HG02610 (cell line): Measurements from ENCODE around the gene PKD1L1.
"Not testable (repeated sequence)": the region's sequence is repeated elsewhere in the genome, so short reads cannot be mapped to it uniquely, and the experiment has no call there.

Experiments
- ATAC-seq: cut with Tn5 transposase; IDR thresholded peaks from one replicate; pipeline ENCODE4 v1.9.1; 2021; ENCODE audit warnings: mild to moderate bottlenecking, moderate library complexity; ENCODE audit not compliant: unreplicated experiment

Gene PKD1L1

GRCh38 chr7:47948141-47948790 is at the start of gene PKD1L1:
Gene PKD1L1, minus strand, starts transcription at chr7:47948466. Its CDS starts 26 bp downstream, at chr7:47948440.
- ATAC-seq = no peak

- no peak for ATAC-seq
These were observed 44.2 kb upstream of the PKD1L1 start for GRCh38 chr7:47992446-47992845.

GRCh38 chr7:47991741-47992311 is 43.6 kb upstream of the PKD1L1 start:
- peak; percentile 100 for ATAC-seq

GRCh38 chr7:47991270-47991669 is 43.0 kb upstream of the PKD1L1 start:
- no peak for ATAC-seq

- no peak for ATAC-seq
These were observed 42.3 kb upstream of the PKD1L1 start for GRCh38 chr7:47990592-47990991.

- not testable (repeated sequence) for ATAC-seq
These were observed 41.5 kb upstream of the PKD1L1 start for GRCh38 chr7:47989607-47990400.

GRCh38 chr7:47988496-47989386 is 40.5 kb upstream of the PKD1L1 start:
- ATAC-seq = no peak

GRCh38 chr7:47982610-47983009 is 34.3 kb upstream of the PKD1L1 start:
- no peak for ATAC-seq

GRCh38 chr7:47980648-47981047 is 32.4 kb upstream of the PKD1L1 start:
- not testable (repeated sequence) for ATAC-seq

- ATAC-seq = no peak
These were observed 31.5 kb upstream of the PKD1L1 start for GRCh38 chr7:47979832-47980181.

GRCh38 chr7:47979145-47979831 is 31.0 kb upstream of the PKD1L1 start, which contains the start of gene HUS1:
Gene HUS1, minus strand, starts transcription at chr7:47979615. Its CDS starts 96 bp downstream, at chr7:47979519.
- ATAC-seq = peak; percentile 99

- no peak for ATAC-seq
These were observed 30.5 kb upstream of the PKD1L1 start for GRCh38 chr7:47978790-47979144.

GRCh38 chr7:47973739-47974138 is 25.5 kb upstream of the PKD1L1 start:
- ATAC-seq = peak; percentile 65

GRCh38 chr7:47970761-47971160 is 22.5 kb upstream of the PKD1L1 start:
- no peak for ATAC-seq

GRCh38 chr7:47968847-47969774 is 20.8 kb upstream of the PKD1L1 start:
- ATAC-seq = peak; percentile 68

- ATAC-seq = no peak
These were observed 19.4 kb upstream of the PKD1L1 start for GRCh38 chr7:47967708-47968107.

GRCh38 chr7:47967123-47967522 is 18.9 kb upstream of the PKD1L1 start:
- ATAC-seq = no peak

GRCh38 chr7:47965456-47965855 is 17.2 kb upstream of the PKD1L1 start:
- ATAC-seq = no peak

GRCh38 chr7:47962262-47962661 is 14.0 kb upstream of the PKD1L1 start:
- no peak for ATAC-seq
